Measurements from ENCODE around the gene WDR90. TPM values are rescaled to one million over a fixed set of nuclear protein-coding genes. Genes with fewer than 3 reads are reported as not detected.
A peak's percentile ranks its signal among the peaks of the same experiment; 100 is the strongest.

The WDR90 gene
- total and polyA plus RNA-seq, 2 of the 13 experiments (the other 11 are each of a cell fraction or from before 2014, with no cell fraction given), result 14.9 to 28.9 TPM

DNA sequence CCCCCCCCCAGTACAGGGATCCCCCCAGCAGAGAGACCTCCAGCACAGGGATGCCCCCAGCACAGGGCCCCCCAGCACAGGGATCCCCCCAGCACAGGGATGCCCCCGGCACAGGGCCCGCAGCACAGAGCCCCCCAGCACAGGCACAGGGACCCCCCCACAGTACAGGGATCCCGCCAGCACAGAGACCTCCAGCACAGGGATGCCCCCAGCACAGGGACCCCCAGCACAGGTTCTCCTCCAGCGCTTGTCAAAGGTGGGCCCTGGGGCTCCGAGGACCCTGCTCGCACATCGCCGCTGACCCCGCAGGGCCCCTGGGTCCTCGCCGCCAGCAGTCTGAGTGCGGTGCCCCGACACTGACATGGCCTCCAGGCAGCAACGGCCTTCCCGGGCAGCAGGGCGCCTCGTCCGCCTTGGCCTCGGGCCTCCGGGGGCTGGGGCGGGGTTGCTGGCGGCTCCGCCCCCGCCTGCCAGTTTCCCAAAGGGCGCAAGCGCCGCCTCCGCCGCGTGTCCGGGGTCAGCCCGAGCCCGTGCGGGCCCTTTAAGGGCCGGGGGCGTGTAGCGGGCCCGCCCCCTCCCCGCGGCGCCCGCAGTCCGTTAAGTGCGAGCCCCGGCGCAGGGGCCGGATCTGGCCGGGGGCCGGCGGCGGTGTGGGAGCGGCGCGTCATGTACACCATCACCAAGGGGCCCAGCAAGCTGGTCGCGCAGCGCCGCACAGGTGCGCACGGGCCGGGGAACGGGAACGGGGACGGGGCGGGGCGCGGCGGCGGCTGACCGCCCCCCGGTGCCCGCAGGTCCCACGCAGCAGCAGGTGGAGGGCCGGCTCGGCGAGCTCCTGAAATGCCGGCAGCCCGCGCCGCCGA lies 7.6 kb upstream of the WDR90 start, which contains the start of gene MCRIP2 (continued):
- TF ChIP-seq SNAPC4 (CRISPR knock-in tag; IDR thresholded peaks at IDR 0.05), result no peak
- peak; percentile 33 for TF ChIP-seq SRSF1 (optimal IDR thresholded peaks at IDR 0.05; ENCODE audit: low read depth, low read length)
- no peak for TF ChIP-seq ZUFSP (CRISPR knock-in tag; IDR thresholded peaks at IDR 0.05; ENCODE audit: borderline replicate concordance)
- TF ChIP-seq ZNF281 (CRISPR knock-in tag; IDR thresholded peaks at IDR 0.05; ENCODE audit: borderline replicate concordance), result no peak
- TF ChIP-seq RCOR2 (CRISPR knock-in tag; IDR thresholded peaks at IDR 0.05), result no peak
- TF ChIP-seq, protein P1, sequence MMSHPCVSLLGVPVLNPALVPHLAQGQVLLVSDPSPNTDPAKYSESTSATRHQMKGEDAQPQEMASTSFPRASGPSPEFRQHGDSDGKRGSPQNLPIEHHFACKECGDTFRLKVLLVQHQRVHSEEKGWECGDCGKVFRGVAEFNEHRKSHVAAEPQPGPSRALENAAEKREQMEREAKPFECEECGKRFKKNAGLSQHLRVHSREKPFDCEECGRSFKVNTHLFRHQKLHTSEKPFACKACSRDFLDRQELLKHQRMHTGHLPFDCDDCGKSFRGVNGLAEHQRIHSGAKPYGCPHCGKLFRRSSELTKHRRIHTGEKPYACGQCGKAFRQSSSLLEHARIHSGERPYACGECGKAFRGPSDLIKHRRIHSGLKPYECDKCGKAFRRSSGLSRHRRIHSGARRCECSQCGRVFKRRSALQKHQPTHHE (CRISPR knock-in tag; IDR thresholded peaks at IDR 0.05; ENCODE audit: borderline replicate concordance), result peak; percentile 41; the same call in 1 of the 2 replicates
- no peak for TF ChIP-seq ZNF296 (CRISPR knock-in tag; conservative IDR thresholded peaks at IDR 0.05)
- no peak for TF ChIP-seq MEF2D (CRISPR knock-in tag; IDR thresholded peaks at IDR 0.05)
- peak; percentile 81 for TF ChIP-seq DRAP1 (CRISPR knock-in tag; IDR thresholded peaks at IDR 0.05)
- no peak for TF ChIP-seq ZNF383 (CRISPR knock-in tag; IDR thresholded peaks at IDR 0.05; ENCODE audit: borderline replicate concordance)
- TF ChIP-seq ZNF510 (CRISPR knock-in tag; IDR thresholded peaks at IDR 0.05; ENCODE audit: low read depth), result no peak
- TF ChIP-seq RBM39 (IDR thresholded peaks at IDR 0.05; ENCODE audit: low read depth, low read length, poor library complexity, severe bottlenecking), result peak; percentile 19
- TF ChIP-seq HNF4G (IDR thresholded peaks at IDR 0.05; ENCODE audit: borderline replicate concordance, low read depth, low read length), result no peak
- no peak for TF ChIP-seq HNF4G (CRISPR knock-in tag; IDR thresholded peaks at IDR 0.05; ENCODE audit: borderline replicate concordance, low read depth)
- TF ChIP-seq, protein P2, sequence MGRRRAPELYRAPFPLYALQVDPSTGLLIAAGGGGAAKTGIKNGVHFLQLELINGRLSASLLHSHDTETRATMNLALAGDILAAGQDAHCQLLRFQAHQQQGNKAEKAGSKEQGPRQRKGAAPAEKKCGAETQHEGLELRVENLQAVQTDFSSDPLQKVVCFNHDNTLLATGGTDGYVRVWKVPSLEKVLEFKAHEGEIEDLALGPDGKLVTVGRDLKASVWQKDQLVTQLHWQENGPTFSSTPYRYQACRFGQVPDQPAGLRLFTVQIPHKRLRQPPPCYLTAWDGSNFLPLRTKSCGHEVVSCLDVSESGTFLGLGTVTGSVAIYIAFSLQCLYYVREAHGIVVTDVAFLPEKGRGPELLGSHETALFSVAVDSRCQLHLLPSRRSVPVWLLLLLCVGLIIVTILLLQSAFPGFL (CRISPR knock-in tag; IDR thresholded peaks at IDR 0.05), result no peak
